ENCODE measurements around the gene PTPN23.

Gene PTPN23

DNA sequence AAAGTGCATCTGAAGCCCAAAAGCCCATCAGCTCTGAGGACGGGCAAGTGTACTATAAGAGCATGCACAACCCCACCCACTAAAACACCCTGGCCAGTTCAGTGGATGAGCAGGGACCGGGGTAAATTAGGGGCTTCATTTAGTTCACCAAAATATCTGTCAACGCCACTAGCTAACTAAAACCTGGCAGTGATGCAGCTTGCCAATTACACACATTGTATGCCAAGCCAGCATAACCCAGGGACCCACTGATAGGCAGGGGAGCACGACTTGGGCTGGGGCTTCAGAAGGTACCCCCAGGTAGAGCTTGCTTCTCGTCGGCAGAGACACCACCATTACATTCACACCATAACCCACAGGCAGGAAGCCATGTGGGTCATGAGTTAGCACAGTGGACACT is 47.0 kb downstream of the PTPN23 start:
- TF ChIP-seq, protein P1, sequence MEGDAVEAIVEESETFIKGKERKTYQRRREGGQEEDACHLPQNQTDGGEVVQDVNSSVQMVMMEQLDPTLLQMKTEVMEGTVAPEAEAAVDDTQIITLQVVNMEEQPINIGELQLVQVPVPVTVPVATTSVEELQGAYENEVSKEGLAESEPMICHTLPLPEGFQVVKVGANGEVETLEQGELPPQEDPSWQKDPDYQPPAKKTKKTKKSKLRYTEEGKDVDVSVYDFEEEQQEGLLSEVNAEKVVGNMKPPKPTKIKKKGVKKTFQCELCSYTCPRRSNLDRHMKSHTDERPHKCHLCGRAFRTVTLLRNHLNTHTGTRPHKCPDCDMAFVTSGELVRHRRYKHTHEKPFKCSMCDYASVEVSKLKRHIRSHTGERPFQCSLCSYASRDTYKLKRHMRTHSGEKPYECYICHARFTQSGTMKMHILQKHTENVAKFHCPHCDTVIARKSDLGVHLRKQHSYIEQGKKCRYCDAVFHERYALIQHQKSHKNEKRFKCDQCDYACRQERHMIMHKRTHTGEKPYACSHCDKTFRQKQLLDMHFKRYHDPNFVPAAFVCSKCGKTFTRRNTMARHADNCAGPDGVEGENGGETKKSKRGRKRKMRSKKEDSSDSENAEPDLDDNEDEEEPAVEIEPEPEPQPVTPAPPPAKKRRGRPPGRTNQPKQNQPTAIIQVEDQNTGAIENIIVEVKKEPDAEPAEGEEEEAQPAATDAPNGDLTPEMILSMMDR (IDR thresholded peaks at IDR 0.05; ENCODE audit: borderline replicate concordance, insufficient read depth, low read depth, low read length), result no peak
- H3K4me3 ChIP-seq (ENCODE audit: low read depth, low read length), result no peak overlapping the region

GRCh38 chr3:47428662-47429061 is 47.8 kb downstream of the PTPN23 start:
- H3K4me3 ChIP-seq (ENCODE audit: low read depth, low read length), result no peak overlapping the region
- TF ChIP-seq, protein P1 (IDR thresholded peaks at IDR 0.05; ENCODE audit: borderline replicate concordance, insufficient read depth, low read depth, low read length), result no peak

GRCh38 chr3:47429476-47430270 is 48.9 kb downstream of the PTPN23 start:
- TF ChIP-seq, protein P1 (IDR thresholded peaks at IDR 0.05; ENCODE audit: borderline replicate concordance, insufficient read depth, low read depth, low read length), result no peak
- no peak overlapping the region for H3K4me3 ChIP-seq (ENCODE audit: low read depth, low read length)

DNA sequence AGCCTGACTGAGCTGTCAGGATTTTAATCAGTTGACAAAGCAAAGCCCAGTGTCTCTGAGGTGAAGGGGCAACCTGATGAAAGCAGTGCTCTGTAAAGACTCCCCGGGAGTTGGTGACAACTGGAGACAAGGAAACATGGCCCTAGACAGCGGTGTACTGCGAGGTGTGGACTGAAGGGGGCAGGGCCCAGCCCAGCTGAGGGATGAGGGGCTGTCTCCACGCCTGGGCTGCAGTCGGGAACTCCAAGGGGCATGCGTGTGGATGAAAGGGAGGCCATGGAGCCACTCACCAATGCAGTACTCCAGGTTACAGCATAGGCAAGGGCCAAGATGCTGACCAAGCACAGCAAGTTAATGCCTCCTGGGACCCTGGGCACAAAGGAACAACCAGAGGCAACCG is 49.8 kb downstream of the PTPN23 start:
- TF ChIP-seq, protein P1 (IDR thresholded peaks at IDR 0.05; ENCODE audit: borderline replicate concordance, insufficient read depth, low read depth, low read length), result no peak
- H3K4me3 ChIP-seq (ENCODE audit: low read depth, low read length), result no peak overlapping the region

DNA sequence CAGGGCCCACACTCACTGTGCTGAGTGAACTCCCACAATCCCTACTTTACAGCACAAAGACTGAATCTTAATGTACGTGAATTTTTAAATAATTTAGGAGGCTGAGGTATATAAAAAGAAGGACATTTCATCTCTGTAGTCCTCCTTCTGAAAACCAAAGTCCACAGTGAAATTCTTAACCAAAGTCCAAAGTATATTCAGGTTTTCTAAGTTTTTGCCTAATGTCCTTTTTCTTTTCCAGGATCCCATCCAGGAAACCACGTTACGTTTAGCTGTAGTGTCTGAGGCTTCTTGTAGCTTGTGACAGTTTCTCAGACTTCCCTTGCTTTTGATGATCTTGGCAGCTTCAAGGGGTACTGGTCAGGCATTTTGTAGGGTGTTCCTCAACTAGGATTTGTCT is 50.4 kb downstream of the PTPN23 start:
- TF ChIP-seq, protein P1 (IDR thresholded peaks at IDR 0.05; ENCODE audit: borderline replicate concordance, insufficient read depth, low read depth, low read length), result no peak
- no peak overlapping the region for H3K4me3 ChIP-seq (ENCODE audit: low read depth, low read length)

- TF ChIP-seq, protein P1 (IDR thresholded peaks at IDR 0.05; ENCODE audit: borderline replicate concordance, insufficient read depth, low read depth, low read length), result no peak
Observed at GRCh38 chr3:47432673-47433072, 51.9 kb downstream of the PTPN23 start.

GRCh38 chr3:47433796-47434195 is 53.0 kb downstream of the PTPN23 start:
- TF ChIP-seq, protein P1 (IDR thresholded peaks at IDR 0.05; ENCODE audit: borderline replicate concordance, insufficient read depth, low read depth, low read length), result no peak
- H3K4me3 ChIP-seq (ENCODE audit: low read depth, low read length), result no peak overlapping the region

More at GRCh38 chr3:47432673-47433072, 51.9 kb downstream of the PTPN23 start:
- H3K4me3 ChIP-seq (ENCODE audit: low read depth, low read length), result no peak overlapping the region
